DMS79 (cell line): ENCODE results near the gene SRL.
"Not testable (repeated sequence)": the region's sequence is repeated elsewhere in the genome, so short reads cannot be mapped to it uniquely, and the experiment has no call there.

Experiments used
- DNase-seq: peaks from one replicate; lab custom pipeline; 2025; lab: John Stamatoyannopoulos, UW

SRL gene

GRCh38 chr16:4260360-4260759, 18.5 kb upstream of the SRL start:
- peak; percentile 87 for DNase-seq

- no peak for DNase-seq
Observed at GRCh38 chr16:4257646-4258556, 16.0 kb upstream of the SRL start.

- DNase-seq, result peak; percentile 95
Observed at GRCh38 chr16:4253394-4254150, 11.7 kb upstream of the SRL start.

GRCh38 chr16:4253012-4253393, 11.1 kb upstream of the SRL start:
- DNase-seq, result not testable (repeated sequence)

GRCh38 chr16:4249530-4250308, 7.8 kb upstream of the SRL start:
- DNase-seq, result no peak

- DNase-seq, result no peak
Observed at GRCh38 chr16:4247460-4247784, 5.5 kb upstream of the SRL start.

GRCh38 chr16:4246777-4247459, 5.0 kb upstream of the SRL start:
- DNase-seq, result no peak

GRCh38 chr16:4245077-4245791, 3.4 kb upstream of the SRL start:
- no peak for DNase-seq

GRCh38 chr16:4244254-4245076, 2.6 kb upstream of the SRL start:
- no peak for DNase-seq

GRCh38 chr16:4241258-4241927, 487 bp downstream of the SRL start:
- no peak for DNase-seq

GRCh38 chr16:4240624-4241023, 1.3 kb downstream of the SRL start:
- DNase-seq, result no peak

- DNase-seq, result no peak
Observed at GRCh38 chr16:4239682-4240175, 2.2 kb downstream of the SRL start.

GRCh38 chr16:4239020-4239419, 2.9 kb downstream of the SRL start:
- no peak for DNase-seq

- DNase-seq, result no peak
Observed at GRCh38 chr16:4233431-4233830, 8.4 kb downstream of the SRL start.

GRCh38 chr16:4232541-4233386, 9.1 kb downstream of the SRL start:
- peak; percentile 71 for DNase-seq

- no peak for DNase-seq
Observed at GRCh38 chr16:4231886-4232285, 10.0 kb downstream of the SRL start.

- DNase-seq, result no peak
Observed at GRCh38 chr16:4231367-4231766, 10.5 kb downstream of the SRL start.

- DNase-seq, result no peak
Observed at GRCh38 chr16:4227040-4227332, 14.9 kb downstream of the SRL start.
